Stimulated activated CD4-positive, alpha-beta T cell treated with anti-CD3 and anti-CD28 coated beads, Interleukin-4, amount 100 ng/mL, for 24 hours (primary cell): ENCODE data around the gene CAMKMT.

Experiments
- DNase-seq: peaks from one replicate; pipeline ENCODE4 v3.0.0-alpha.2; 2020

The CAMKMT gene

DNA sequence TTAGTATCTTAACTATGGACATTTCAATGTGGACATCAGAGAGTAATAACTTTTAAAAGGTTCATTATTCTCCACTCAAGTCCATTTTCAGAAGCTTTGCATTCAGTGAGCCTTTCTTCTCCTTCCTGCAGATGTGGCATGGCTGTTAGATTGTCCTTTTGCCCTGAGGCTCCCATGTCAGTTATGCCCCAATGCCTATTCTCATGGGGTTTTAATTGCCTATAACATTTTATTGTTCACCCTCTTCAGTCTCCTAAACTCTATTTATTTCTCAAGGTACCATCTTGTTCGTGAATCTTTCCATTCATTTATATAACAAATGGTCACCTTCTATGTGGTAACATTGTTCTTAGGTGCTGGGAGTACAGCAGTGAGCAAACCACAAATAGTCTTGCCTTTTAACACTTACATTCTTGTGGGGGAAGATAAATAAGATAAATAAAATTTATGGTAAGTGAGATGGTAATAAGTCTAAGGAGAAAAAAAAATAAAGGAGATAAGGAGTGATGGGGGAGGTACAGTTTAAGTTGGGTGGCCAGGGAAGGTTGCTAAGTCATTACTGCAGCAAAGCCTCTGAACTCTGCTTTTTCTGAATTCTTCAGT, 301.8 kb downstream of the CAMKMT start:
- DNase-seq = no peak

DNA sequence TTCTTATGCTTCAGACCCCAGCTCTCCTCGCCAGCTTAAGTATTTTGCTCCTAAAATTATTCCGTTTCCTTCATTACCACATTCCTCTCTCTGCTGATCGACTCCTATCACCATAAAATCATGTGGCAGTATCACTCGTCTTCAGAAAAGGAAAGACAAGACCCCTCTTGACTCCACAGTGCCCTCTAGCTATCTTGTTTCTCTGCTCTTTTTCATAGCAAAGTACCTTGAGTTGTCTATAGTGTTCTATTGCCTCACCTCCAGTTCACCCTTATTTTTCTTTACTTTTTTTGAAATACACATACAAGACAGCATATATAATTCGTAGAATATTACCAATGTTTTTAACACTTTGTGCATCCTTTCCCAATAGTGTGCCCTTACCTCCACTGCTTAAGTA, 306.6 kb downstream of the CAMKMT start:
- no peak for DNase-seq

DNA sequence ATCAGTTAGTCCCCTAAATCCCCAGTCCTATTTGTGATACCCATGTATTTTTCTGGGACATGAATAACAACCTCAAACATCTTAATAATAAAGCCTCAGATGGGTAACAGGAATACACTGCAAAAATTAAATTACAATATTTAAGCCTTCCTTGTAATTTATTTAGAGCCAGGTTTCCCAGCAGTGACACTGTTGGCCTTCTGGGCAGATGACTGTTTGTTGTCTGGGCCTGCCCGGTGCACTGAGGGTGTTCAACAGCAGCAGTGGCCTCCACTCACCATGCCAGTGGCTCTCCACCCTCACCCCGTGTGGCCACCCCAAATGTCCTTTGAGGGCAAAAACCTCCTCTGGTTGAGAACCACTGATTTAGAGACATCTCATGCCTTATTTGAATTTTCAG, 309.5 kb downstream of the CAMKMT start:
- DNase-seq = no peak

DNA sequence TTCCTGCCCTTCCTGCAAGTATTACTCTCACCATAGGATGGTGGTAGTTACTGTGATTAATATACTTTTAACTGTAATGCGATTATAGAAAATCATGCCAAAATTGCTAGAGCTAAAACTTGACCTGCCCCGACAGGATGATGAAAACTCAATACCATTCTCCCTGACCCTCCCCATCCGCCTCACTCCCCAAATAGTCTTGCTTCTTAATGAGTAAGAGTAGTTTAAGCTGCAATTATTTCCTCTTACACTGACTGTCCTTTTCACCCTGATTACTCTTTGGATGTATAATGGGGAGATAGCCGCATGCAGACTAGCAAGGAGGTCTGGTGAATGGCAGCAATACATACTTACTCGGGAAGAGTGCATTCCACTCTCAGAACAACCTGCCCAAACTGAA, 310.2 kb downstream of the CAMKMT start:
- DNase-seq = no peak

DNA sequence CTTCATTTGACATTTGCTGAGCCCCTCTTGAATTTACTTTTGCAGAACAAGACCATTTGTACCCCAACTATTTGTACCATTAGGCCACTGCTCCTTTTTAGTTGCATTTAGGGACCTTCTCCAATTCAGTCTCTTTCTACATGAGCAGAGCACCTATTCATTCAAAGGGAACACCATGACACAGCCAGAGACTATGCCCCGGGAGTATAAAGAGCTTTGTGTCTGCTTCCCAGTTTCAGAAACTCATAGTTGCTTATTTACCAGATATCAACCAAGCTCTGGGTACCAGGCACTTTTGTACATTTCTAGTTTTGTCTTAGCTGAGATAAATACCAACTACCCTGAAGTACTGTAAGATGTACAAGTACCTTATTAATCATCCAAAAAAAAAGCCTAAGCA, 310.7 kb downstream of the CAMKMT start:
- no peak for DNase-seq

DNA sequence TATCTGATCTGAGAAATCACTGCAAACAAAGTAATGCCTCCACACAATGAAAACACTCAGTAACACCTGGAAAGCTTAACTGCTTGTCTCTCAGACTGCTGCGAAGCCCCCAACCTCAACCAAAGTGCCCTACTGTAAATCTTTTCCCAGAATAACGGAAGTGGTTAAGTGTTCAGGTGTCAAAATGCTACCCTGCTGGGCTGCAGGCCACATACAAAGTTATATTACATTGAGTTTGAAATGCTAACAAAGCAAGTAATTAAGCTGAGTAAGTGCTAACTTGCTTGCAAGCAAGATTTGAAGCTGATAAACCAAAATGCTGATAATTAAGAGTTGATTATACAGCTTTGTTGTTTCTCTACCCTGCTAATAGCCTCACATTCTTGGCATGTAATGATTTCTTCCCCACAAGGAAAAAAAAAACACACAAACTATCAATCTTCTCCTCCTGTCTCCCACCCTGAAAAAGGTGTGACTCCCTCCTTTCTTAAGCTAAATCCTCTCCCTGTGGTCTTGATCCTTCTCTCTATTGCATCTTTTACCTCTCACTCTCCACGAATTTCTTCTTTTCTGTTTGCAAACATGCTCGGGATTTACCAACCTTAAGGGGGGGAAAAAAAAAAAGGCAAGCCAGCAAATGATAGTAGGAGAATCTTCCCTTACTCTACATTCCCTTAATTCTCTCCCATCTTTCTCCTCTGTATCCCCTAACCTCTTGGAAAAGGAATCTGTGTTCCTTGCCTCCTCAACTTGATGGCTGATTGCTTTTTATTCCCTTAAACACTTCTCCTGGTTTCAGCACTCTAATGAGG, 312.9 kb downstream of the CAMKMT start:
- no peak for DNase-seq

DNA sequence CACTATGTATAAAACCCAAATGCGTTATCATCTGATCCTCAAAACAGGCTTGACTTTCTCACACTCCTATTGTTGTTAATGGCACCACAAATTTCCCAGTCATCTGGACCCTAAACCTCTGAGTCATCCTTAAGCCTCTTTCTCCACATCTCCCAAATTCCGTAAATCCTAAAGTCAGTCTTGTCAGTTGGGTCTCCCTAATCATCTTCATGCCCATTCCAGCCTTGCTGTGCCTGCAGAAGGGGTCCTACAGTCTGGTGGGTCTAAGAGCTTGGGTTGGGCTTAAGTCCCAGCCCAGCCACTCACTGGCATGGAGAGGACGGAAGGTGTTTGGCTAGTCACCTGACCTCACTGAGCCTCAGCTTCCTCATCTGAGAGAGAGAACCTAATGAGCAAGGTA, 314.6 kb downstream of the CAMKMT start:
- DNase-seq = no peak

DNA sequence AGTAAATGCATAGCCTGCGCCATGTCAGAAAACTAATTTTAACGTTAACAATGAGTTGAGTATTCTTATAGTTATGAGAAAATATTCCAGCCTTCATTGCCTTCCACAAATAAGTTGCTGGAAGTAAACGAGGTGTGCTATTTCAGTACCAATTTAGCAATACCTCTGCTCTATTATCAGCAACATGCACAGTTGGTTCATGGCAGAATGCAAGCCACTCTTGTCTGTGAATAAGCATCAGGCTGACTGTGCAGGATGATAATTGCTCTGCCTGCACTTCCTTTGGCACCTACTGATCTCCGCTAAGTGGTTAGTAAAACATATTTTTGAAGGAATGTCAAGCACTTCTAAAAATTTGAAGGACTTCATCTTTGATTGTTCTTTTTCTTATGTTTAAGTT, 317.8 kb downstream of the CAMKMT start:
- DNase-seq = no peak

DNA sequence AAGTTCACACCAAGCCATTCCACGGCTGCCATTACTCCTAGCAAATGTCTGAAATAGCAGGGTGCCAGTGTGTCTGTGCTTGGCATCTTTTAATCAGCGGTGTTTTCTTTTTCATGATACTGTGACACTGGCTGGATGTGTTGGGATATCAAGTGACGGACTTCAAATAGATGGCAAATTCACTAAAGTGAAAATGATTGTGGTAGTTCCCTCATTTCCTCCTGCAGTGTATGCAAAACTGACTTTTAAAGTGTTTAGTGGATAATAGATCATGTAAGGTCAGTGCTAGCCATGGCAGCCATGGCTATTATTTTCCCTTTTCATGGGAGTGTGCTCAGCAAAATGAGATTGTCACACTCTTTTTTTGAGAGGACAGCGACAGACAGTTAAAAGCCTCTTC, 318.2 kb downstream of the CAMKMT start:
- DNase-seq = no peak

DNA sequence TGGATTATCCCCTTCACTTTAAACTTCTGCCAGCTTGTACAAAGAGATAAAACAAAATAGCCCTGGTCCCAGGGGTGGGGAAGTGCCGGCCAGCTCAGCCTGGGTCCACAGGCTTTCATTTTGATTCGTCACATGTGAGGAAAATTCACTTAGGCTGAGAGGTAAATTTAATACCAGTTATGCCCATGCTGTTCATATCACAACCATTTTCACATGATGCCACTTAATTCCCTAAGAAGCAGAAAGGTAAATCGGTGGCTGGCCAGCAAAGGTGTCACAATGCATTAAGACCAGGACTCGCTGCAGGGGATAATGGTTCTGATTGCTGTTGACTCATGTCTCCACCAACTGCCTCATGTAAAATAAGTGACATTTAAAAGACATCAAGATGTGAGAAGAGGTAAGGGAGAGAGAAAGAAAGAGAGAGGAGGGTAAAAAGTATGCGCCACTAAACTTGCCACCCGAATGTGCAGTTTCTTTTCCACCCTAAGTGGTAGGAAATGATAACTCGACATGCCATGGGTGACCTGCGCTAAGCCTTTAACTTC, 318.8 kb downstream of the CAMKMT start:
- DNase-seq = no peak

DNA sequence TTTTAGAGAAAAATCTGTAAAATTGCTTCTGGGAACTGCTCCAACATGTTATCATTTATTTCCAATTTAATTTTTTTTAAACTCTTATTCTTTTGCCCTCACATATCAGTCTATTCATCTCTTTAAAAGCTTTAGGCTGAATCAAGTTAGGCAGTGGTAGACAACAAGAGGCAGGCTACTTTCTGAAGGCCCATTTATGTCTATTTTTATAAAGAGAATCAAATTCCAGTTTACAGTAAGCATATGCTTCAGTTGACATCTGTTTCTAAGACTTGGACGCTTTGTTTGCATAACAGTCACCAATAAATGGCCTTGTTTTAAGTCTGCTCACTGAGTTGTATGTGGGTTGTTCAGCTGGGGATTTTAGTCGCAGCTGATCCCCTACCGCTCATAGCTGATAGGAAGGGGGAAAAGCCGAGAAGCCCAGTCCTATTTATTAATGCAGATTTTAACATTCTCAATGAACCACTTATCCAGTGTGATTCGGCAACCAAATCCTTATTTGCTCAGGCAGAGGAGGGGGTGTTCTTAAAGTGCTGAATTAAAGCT, 319.3 kb downstream of the CAMKMT start:
- no peak for DNase-seq

DNA sequence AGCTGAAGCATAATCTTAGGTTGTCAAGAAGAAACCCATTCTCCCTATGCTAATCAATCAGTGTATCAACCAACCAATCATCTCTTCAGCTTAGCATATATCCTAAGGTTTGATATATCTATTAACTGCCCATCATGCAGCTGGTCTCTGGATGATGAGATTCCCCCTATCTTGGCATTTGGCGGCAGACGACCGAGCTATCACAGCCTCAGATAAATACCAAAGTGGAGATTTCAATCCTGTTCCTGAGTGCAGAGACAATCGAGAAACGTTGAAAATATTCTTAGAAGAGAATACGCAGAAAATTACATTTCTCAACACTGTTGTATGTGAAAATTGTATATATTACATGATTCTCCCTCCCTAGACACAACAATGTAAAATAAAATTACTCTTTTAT, 320.7 kb downstream of the CAMKMT start:
- no peak for DNase-seq

DNA sequence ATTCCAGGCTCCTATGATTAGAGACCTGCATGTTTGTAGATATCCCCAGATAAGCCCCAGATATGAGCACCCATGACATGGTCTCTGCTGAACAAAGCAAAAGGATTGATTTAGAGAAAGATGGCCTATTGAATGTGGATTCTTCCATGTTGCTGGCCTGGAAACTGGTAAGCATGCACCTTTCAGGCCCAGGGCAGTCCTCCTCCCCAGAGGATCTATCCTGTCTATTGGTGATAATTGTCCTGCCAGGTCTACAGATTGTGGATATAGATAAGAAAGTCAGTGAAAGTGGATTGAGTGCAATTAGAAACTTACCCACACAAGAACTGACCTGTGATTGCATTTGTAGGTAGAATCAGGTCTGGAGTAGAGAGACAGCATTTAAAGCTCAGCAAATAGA, 322.8 kb downstream of the CAMKMT start:
- no peak for DNase-seq

DNA sequence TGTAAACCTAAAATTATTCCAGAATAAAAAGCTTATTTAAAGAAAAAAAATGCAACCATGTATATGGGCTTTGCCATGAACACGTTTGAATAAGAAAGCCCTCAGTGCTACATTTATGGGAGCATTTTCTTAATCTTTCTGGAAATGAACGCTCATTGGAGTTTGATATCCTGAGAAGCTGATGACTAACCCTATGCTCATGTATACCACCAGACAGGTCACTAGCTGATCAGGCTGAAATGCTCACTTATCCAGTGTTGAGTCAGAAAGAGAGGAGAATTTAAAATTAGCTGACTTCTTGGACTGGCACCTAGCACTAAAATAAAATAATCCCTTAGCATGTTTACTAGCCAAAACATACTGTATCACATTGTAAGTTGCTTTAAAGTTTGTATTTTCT, 324.8 kb downstream of the CAMKMT start:
- no peak for DNase-seq

DNA sequence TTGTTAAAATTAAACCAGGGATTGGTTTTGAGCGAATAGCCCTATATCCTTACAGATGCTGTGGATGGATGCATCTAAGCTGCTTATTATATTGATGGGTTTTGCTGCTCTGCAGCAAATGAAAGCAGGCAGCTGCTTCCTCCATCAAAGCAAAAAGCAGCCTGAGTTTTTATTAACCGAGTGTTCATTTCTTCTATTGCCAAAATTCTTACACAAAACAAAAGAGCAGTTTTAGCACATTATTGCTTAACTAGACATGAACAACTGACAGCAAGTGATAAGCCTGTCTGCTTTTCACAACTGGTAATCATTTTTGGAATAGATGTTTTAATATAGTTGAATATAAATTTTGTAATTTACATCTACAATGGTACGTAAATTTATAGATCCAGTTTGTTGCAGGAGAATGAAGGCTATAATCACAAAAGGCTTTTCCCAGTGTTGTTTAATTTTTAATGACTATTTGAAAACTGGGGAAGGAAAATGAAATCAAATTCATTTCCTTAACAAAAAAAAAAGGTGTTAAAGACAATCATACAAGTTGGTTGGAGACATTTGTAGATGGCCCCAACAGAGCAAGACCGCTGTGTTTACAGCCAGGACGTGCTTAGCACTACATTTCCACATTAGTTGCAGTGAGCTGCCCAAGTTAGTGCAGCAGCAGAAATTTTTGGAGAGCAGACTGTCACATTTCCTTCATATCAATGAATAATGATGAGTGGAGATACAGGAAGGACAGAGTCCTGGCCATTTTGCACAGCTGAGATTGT, 326.1 kb downstream of the CAMKMT start:
- DNase-seq = no peak

DNA sequence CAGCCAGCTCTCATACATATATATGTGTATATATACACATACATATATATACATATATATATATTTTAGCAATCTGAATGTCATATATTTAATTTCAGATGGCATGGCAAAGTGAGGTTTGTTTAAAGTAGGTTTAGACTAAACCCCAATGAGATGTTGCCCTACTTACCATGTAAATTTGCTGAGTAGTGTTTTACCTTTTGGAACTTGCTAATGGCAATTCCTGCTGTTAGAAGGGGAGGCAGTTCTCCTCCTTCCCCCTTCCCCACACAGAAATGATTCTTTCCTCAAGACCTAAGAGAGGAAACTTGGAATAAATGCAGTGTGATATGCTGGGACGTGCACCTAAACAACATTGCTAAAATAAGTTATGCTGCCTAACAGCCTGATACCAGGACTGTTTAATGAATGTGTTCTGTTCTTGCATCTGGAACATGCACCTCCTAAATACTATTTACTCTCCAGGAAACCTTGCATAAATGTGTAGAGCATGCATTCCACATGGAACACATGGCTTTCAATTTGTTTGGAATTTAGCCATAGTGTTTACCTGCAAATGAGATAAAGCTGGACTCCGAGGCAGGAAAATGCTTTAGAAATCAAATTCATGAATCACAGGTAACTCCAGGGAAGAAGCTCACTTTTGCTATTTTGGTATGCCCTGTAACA, 326.8 kb downstream of the CAMKMT start:
- no peak for DNase-seq

DNA sequence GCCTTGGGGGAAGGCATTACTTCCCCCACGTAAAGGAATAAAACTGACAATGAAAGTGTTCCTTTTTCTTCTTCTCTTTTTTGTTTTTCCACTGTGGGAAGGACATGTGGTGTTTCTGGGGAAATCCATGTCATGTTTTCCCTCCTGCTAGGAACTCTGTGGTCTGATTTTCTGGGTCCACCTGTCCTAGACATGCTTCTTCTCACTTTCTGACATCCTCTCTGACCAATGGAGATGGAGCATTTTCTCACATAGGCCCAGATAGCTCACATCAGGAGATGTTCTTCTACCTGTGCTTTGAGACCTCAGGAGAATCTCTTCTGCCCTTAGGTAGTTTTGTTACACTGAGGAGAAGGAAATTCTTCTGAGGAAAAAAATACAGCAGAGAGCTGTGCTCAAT, 327.8 kb downstream of the CAMKMT start:
- no peak for DNase-seq

DNA sequence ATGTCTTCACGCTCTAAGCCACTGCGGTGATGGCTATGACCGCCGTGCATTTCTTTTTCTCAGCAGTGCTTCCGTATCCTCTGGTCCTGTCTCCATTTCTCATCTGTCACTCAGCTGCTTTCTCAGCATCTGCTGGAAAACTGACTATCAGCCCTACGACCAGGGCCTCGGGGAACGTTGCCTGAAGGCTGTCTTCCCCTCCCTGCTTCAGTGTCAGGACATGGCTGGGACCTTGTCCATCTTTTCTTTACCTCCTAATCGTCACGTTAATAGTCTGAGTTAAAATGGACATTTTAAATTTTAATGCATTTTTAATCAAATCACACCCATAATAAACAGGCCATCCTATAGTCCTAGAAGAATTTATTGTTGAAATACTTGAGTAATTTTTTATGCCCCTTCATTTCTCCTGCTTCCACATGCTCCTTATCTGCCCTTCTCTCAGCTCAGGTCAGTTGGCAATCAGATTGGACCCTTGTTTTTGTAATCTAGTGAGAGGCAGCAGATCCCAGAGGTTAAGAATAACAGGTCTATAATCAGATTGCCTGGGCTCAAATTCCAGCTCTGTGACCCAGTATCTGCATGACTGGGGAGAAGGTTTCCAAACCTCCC, 329.5 kb downstream of the CAMKMT start:
- DNase-seq = no peak

DNA sequence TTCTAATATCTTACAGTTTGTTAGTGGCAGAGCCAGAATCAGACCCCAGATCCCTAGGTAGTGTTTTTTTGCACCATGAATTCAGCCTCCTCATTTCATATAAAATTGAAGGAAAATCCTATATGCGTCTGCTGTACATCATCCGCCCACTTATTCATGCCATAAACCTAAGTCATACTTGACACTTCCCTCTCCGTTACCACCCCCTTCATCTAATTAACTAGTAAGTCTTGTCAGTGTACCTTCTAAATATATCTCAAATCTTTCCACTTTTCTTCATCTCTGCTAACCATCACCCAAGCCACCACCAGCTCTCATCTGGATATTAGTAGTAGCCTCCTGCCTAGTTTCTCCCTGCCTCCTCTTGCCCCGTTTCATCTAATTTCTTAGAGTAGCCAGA, 331.1 kb downstream of the CAMKMT start:
- DNase-seq = no peak

DNA sequence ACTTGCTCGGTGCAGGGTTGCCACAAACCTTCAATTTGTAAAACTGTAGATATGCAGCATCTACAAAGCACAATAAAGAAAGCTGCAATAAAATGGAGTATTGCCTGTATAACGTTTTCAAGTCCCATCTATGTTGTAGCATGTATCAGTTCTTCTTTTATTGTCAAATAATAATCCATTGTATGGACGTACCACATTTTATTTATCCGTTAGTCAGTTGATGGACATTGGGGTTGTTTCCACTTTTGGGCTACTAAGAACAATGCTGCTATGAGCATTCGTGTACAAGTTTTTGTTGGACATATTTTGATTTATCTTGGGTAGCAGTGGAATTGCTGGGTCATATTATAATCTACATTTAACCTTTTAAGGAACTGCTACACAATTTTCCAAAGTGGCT, 339.1 kb downstream of the CAMKMT start:
- no peak for DNase-seq

DNA sequence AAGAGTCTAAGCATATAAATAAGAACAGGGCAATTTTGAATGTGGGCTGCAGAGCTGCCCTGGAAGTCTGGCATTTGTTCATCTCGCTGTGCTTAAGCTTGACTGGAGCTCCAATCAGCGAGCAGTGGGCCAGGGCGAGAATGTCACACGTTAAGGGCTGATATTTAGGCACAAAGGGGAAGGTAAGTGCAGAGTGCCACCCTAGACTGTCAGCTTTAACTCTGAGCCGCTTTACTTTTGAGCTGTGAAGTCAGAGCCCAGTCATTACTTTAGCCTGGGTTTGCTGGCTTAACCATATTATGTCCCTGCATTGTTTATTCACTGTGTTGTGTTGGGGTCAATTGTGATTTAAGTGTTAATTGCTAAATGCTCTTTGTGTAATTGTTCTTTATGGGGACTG, 343.6 kb downstream of the CAMKMT start:
- DNase-seq = no peak

DNA sequence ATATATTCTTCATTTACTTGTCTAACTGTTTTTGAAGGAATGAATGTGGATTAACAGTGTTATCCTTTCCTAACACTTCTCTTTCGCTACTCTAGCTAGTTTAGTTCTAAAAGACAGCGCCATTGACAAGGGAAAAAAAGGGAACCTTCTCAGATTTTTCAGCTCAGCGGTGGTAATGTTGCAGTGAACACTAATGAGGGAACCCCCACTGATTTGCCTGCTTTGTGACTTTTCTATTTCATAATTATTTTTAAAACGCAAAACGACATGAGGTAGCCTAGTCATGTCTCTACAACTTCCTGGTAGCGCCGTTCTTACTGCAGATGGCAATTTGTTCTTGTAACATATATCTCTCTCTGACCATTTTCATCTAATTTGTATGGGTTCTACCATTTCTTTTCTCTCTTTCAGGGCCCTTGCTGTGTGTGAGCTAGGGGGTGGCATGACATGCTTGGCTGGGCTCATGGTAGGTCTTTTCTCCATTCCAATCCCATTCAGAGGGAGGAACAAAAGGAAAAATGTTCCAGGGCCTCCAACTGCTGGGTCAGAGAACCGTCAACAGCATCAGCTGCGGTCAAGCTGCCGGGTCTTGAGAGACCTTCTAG, 344.2 kb downstream of the CAMKMT start:
- DNase-seq = no peak
